H1 (cell line): ENCODE data around the gene DOC2A. TPM values are rescaled to one million over a fixed set of nuclear protein-coding genes. Genes with fewer than 3 reads are reported as not detected.

Experiments used
- CTCF ChIP-seq, 3 experiments: IDR thresholded peaks; 1 replicate in 2 of 3; 2 replicates in 1 of 3; pipeline versions ENCODE4 v1.5.1 to v1.6.1; 2011; ENCODE audit warnings: low read length in 3 of 3, mild to moderate bottlenecking in 3 of 3, inconsistent platforms in 2 of 3, low read depth in 1 of 3, moderate library complexity in 1 of 3; ENCODE audit not compliant: insufficient read depth in 1 of 3; ENCODE audit errors: control extremely low read depth in 1 of 3
- EGR1 ChIP-seq: IDR thresholded peaks from 2 replicates; pipeline ENCODE4 v1.6.1; 2011; ENCODE audit warnings: low read depth, low read length, borderline replicate concordance
- EP300 ChIP-seq, 2 experiments: IDR thresholded peaks; 1 replicate in 1 of 2; 2 replicates in 1 of 2; pipeline ENCODE4 v1.6.1; 2011 to 2012; ENCODE audit warnings: low read depth in 2 of 2, low read length in 2 of 2, mild to moderate bottlenecking in 2 of 2, borderline replicate concordance in 1 of 2, inconsistent platforms in 1 of 2, moderate library complexity in 1 of 2
- GTF2F1 ChIP-seq: IDR thresholded peaks from 2 replicates; pipeline ENCODE4 v1.6.1; 2012; ENCODE audit warnings: low read depth, low read length, improper control_type of control experiment, borderline replicate concordance
- JUN ChIP-seq: IDR thresholded peaks from 2 replicates; pipeline ENCODE4 v1.6.1; 2011; ENCODE audit warnings: low read depth, mild to moderate bottlenecking, improper control_type of control experiment, low read length
- NRF1 ChIP-seq: IDR thresholded peaks from 2 replicates; pipeline ENCODE4 v1.6.1; 2011; ENCODE audit warnings: mild to moderate bottlenecking, low read depth, low read length, improper control_type of control experiment
- RBBP5 ChIP-seq: IDR thresholded peaks from 2 replicates; pipeline ENCODE4 v1.7.1; 2012; ENCODE audit warnings: low read depth, mild to moderate bottlenecking, inconsistent platforms, low read length, moderate library complexity, borderline replicate concordance
- RXRA ChIP-seq: IDR thresholded peaks from 2 replicates; pipeline ENCODE4 v1.6.1; 2011; ENCODE audit warnings: low read depth, mild to moderate bottlenecking, low read length, moderate library complexity; ENCODE audit not compliant: insufficient read depth
- SRF ChIP-seq: IDR thresholded peaks from 2 replicates; pipeline ENCODE4 v1.6.1; 2011; ENCODE audit warnings: mild to moderate bottlenecking, low read depth, low read length, moderate library complexity
- TEAD4 ChIP-seq: IDR thresholded peaks from 2 replicates; pipeline ENCODE4 v1.6.1; 2012; ENCODE audit warnings: low read depth, low read length, inconsistent platforms, mixed read lengths
- ZNF274 ChIP-seq: IDR thresholded peaks from 2 replicates; pipeline ENCODE4 v1.7.0; 2012; ENCODE audit warnings: low read length, borderline replicate concordance; ENCODE audit errors: extremely low read depth
- polyA plus RNA-seq, 7 experiments: library from polyadenylated mRNA; depleted of rRNA in 3 of 7; stranded (reverse) in 5 of 7; unstranded in 2 of 7; fragments of >200 nt in 5 of 7; fragments of 200-250 nt in 2 of 7; gene quantifications; 1 replicate in 5 of 7; 2 replicates in 1 of 7; 4 replicates in 1 of 7; pipeline versions ENCODE4 v1.2.1 to v1.2.3, GENCODE V29; 2011 to 2013; ENCODE audit warnings: missing spikeins in 2 of 7, mixed read lengths in 2 of 7
- total RNA-seq: library from RNA; stranded (reverse); fragmentation: NEBNext Ultra II Directional; extraction: Animal tissue kit (Norgen Biotek cat#: 25700); gene quantifications from 2 replicates; pipeline ENCODE4 v1.2.1, GENCODE V29; 2021

The DOC2A gene
- total and polyA plus RNA-seq, 2 of the 8 experiments (the other 6 are each of a cell fraction or from before 2014, with no cell fraction given), result 13.9 to 20.7 TPM

- TF ChIP-seq CTCF (IDR thresholded peaks at IDR 0.05; ENCODE audit: control extremely low read depth in 1 of 3, insufficient read depth in 1 of 3, low read depth in 1 of 3, low read length in 3 of 3) (no peak), EGR1 (no peak), GTF2F1 (no peak), SRF (no peak), TEAD4 (no peak), JUN (no peak), NRF1 (no peak), ZNF274 (no peak), EP300 (IDR thresholded peaks at IDR 0.05; ENCODE audit: borderline replicate concordance in 1 of 2, low read depth in 2 of 2, low read length in 2 of 2) (no peak), RBBP5 (no peak), RXRA (no peak)
Observed at GRCh38 chr16:30004424-30004776, 6.4 kb downstream of the DOC2A start (continued).
